ENCODE measurements around the gene SEC24C. TPM values are rescaled to one million over a fixed set of nuclear protein-coding genes. Genes with fewer than 3 reads are reported as not detected.

Gene SEC24C
- total RNA-seq, 1 donor from 2014 or later: 102 TPM

DNA sequence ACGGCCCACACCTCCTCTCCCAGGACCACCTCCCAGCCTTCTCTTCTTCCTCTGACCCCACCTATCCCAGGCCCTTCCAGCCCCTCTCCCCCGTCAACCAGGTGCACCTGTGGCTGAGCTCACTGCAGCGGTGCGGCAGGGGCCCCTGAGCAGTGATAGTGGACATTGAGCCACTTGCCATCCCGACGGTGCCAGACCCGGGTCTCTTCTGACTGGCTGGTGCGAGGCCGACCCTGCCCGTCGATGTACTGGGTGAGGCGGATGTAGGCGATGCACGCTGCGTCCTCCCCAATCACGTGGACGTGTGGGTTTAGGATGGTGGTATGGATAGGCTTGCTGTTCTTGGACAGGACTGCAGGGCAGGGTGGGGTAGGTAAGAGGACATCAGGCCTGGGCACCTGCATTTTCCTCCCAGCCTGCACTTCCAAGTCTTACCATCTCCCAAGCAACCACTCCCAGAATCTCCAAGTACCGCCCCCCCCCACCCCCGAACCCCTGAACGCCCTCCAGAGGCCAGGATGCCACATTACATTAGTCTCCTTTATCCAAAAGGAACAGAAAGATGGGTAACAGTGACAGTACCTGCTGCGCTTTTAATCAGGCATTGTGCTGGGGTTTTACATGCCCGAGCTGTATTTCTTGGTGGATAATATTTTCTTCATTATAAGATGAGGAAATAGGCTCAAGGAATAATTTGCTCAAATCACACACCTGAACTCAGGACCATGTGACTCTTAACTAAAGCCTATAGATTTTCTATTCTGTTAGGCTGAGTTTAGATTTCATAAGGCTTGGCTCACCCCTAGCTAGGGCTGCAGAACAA is 70.9 kb downstream of the SEC24C start:
- peaks cover 22% of the 10 kb centered on the region for H3K36me3 Mint-ChIP-seq (ENCODE audit: low read depth, unreplicated experiment)
- H3K27me3 Mint-ChIP-seq (ENCODE audit: unreplicated experiment): peaks cover 21% of the 10 kb centered on the region
- H3K4me1 Mint-ChIP-seq (ENCODE audit: unreplicated experiment): peaks cover 25% of the 10 kb centered on the region
- H3K27ac Mint-ChIP-seq (ENCODE audit: unreplicated experiment): no peak overlapping the region
- no peak for DNase-seq (ENCODE audit: low spot score)
- peak overlapping the region; percentile 47 for H3K4me3 Mint-ChIP-seq (ENCODE audit: unreplicated experiment)
- TF ChIP-seq CTCF (IDR thresholded peaks at IDR 0.05; ENCODE audit: unreplicated experiment): peak; percentile 54
- no peaks in the 10 kb centered on the region for H3K9me3 Mint-ChIP-seq (ENCODE audit: unreplicated experiment)

DNA sequence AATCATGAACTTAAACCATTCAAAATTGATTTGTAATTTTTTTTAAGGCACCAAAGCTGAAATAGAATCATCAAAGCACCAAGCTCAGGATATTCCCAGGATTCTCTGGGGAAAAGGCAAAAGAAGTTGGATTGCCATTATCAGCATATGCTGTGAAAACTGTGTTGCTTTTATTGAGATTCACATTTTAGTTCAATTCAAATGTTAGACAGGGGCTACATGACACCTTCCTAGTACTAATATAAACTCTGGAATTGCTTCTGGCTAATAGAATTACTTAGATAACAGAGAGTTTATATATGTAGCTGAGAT is 71.5 kb downstream of the SEC24C start:
- H3K9me3 Mint-ChIP-seq (ENCODE audit: unreplicated experiment): no peaks in the 10 kb centered on the region
- H3K27me3 Mint-ChIP-seq (ENCODE audit: unreplicated experiment): peaks cover 18% of the 10 kb centered on the region
- DNase-seq (ENCODE audit: low spot score): no peak
- peaks cover 22% of the 10 kb centered on the region for H3K36me3 Mint-ChIP-seq (ENCODE audit: low read depth, unreplicated experiment)
- TF ChIP-seq CTCF (IDR thresholded peaks at IDR 0.05; ENCODE audit: unreplicated experiment): no peak
- no peak overlapping the region for H3K4me3 Mint-ChIP-seq (ENCODE audit: unreplicated experiment)
- peaks cover 21% of the 10 kb centered on the region for H3K4me1 Mint-ChIP-seq (ENCODE audit: unreplicated experiment)
- peak overlapping the region; percentile 0 for H3K27ac Mint-ChIP-seq (ENCODE audit: unreplicated experiment)

DNA sequence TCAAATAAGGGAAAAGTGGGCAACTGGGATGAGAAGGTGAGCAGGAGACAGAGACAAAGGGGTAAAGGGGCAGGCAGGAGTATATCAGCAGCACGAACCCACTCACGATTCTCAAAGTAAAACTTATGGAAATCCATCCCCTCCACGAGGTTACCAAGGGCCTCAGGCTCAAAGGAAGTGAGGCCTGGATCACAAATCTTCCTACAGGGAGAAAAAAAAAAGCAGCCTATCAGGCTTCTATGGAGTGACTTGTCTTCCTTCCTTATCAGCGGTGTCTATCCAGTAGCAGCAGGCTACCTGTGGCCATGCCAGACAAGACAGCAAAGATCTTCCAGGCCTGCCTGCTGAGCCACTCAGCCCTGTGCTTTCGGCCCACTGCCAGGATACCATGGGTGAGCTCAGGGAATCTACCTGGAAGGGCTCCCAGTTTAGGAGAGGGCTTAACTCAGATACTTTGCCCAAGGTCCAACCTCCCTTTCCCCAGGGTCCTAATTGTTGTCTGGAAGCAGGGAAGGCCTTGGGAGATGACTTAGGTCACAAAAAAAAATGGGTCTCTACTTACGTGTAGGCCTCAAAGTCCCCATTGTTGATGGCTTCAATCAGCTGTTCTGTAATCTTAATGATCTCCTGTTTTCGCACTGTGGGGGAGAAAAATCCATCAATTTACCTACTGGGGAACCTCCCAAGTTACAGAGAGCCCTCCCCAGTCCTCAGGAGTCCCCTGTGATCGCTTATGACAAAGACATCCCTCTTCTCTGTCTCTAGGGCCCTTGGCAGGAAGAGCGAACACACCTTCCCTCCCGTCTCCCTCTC is 73.0 kb downstream of the SEC24C start:
- no peak for DNase-seq (ENCODE audit: low spot score)
- Mint-ChIP-seq H3K4me1 (ENCODE audit: unreplicated experiment) (peaks cover 21% of the 10 kb centered on the region), H3K27ac (ENCODE audit: unreplicated experiment) (no peak overlapping the region), H3K36me3 (ENCODE audit: low read depth, unreplicated experiment) (peaks cover 28% of the 10 kb centered on the region), H3K4me3 (ENCODE audit: unreplicated experiment) (peak overlapping the region; percentile 67), H3K27me3 (ENCODE audit: unreplicated experiment) (peaks cover 20% of the 10 kb centered on the region), H3K9me3 (ENCODE audit: unreplicated experiment) (no peaks in the 10 kb centered on the region)
- TF ChIP-seq CTCF (IDR thresholded peaks at IDR 0.05; ENCODE audit: unreplicated experiment): no peak

DNA sequence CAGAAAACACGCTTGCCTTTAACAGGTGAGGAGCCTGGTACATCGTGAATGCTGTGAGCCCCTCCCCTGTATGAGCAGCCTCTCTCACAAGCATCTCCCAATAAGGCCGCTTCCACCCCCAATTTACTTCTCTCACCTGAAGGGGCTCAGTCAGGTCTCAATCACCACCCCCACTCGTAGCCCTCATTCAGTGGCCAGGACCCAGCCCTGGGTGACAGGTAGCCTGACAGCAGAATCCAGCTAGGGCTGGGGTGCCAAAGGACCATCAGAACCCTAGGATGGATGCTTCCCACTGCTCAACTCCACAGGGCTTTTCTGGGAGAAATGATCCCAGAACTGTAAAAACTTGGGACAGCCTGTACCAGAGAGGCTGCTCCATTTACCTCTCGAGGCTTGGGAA is 73.7 kb downstream of the SEC24C start:
- Mint-ChIP-seq H3K4me1 (ENCODE audit: unreplicated experiment) (peaks cover 21% of the 10 kb centered on the region), H3K4me3 (ENCODE audit: unreplicated experiment) (no peak overlapping the region), H3K9me3 (ENCODE audit: unreplicated experiment) (no peaks in the 10 kb centered on the region), H3K36me3 (ENCODE audit: low read depth, unreplicated experiment) (peaks cover 32% of the 10 kb centered on the region), H3K27ac (ENCODE audit: unreplicated experiment) (no peak overlapping the region), H3K27me3 (ENCODE audit: unreplicated experiment) (peaks cover 19% of the 10 kb centered on the region)
- TF ChIP-seq CTCF (IDR thresholded peaks at IDR 0.05; ENCODE audit: unreplicated experiment): no peak
- no peak for DNase-seq (ENCODE audit: low spot score)

GRCh38 chr10:73818402-73818801 is 74.2 kb downstream of the SEC24C start:
- peaks cover 19% of the 10 kb centered on the region for H3K27me3 Mint-ChIP-seq (ENCODE audit: unreplicated experiment)
- no peak overlapping the region for H3K27ac Mint-ChIP-seq (ENCODE audit: unreplicated experiment)
- H3K36me3 Mint-ChIP-seq (ENCODE audit: low read depth, unreplicated experiment): peaks cover 31% of the 10 kb centered on the region
- no peak for DNase-seq (ENCODE audit: low spot score)
- H3K9me3 Mint-ChIP-seq (ENCODE audit: unreplicated experiment): no peaks in the 10 kb centered on the region
- TF ChIP-seq CTCF (IDR thresholded peaks at IDR 0.05; ENCODE audit: unreplicated experiment): no peak
- H3K4me1 Mint-ChIP-seq (ENCODE audit: unreplicated experiment): peaks cover 21% of the 10 kb centered on the region
- no peak overlapping the region for H3K4me3 Mint-ChIP-seq (ENCODE audit: unreplicated experiment)
